ENCODE results near the gene POLK.
A peak's percentile ranks its signal among the peaks of the same experiment; 100 is the strongest.
"Not testable (repeated sequence)": the region's sequence is repeated elsewhere in the genome, so short reads cannot be mapped to it uniquely, and the experiment has no call there.

The POLK gene

DNA sequence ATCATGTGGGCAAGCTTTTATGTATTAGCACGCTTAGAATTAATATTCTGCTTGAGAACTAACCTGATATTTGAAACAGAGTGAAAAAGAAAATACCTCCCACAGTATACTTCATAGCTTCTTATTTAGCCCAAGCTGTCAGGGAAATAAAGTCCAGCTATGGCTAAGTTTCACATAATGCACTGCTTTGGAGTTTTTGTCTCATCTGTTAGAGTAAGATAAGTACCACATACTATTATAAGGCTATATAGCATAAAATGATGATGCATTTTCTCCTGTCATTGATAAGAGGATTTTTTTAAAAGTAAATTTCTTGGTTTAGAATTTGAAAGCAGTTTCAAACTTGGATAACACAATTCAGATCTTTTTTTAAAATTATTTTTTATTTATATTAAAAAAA is 97.2 kb downstream of the POLK start:
- FAIRE-seq (no peak), DNase-seq (ENCODE audit: low spot score) (no peak)

DNA sequence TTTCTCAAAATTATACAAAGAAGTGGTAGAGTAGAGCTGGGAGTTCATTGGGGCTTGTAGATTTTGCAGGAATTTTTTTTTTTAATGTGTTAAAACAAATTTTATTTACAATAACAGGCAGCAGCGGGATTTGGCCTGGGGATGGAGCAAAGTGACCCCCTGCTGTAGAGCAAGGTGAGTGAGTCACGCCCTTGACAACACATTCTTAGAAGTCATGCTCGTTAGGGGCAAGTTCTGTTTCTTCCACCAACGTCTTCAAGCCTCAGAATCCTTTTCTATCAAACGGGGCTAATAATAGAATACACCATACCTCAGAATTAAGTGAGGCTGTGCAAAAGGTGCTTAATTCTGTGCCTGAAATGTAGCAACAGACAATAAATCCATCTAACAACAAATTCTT is 98.5 kb downstream of the POLK start:
- DNase-seq (ENCODE audit: low spot score) (no peak), FAIRE-seq (no peak)

DNA sequence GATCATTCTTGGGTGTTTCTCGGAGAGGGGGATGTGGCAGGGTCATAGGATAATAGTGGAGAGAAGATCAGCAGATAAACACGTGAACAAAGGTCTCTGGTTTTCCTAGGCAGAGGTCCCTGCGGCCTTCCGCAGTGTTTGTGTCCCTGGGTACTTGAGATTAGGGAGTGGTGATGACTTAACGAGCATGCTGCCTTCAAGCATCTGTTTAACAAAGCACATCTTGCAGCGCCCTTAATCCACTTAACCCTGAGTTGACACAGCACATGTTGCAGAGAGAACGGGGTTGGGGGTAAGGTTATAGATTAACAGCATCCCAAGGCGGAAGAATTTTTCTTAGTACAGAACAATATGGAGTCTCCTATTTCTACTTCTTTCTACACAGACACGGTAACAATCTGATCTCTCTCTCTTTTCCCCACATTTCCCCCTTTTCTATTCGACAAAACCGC is 99.2 kb downstream of the POLK start:
- not testable (repeated sequence) for DNase-seq (ENCODE audit: low spot score); FAIRE-seq

DNA sequence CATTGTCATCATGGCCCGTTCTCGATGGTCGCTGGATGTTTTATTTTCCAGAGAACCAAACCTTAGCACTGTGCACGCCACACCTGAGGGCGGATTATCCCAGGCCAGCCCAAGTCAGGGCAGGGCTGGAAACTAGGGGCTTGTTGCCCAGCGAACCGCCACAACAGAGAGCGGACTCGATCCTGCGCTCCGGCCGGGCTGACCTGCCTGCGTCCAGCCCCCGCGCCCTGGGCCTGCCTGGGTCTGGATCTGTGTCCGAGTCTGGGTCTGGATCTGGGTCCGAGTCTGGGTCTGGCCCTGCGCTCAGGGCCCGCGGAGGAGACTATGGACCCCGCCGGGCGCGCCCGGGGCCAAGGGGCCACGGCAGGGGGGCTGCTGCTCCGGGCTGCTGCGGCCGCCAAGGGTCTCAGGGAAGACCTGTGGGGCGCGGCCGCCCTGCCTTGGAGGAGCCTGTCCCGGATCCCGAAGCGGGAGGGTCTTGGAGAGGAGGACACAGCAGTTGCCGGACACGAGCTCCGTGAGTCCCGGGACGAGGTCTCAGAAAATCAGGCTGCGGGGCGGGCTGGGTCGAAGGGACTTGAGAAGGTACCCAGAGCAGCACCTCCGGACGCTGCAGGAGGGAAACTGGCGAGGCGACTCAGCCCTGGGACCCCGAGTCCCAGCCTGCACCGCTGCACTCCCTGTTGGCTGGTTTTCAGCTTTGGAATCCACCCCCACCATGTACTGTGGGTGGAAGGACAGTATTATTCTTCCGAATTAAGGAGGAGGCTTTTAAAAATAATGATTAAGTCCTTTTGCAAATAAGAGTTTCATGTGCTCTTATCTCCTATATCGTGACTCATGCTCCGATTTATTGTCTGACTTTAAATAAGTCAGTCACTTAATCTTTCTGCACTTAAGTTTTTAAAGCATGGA is 99.9 kb downstream of the POLK start, which contains the start of gene ANKDD1B:
ANKDD1B (plus strand) TSS at position 143 of the 915 bp plus-strand sequence; CDS start at position 325, 182 bp downstream.
- FAIRE-seq (no peak), DNase-seq (ENCODE audit: low spot score) (no peak)

DNA sequence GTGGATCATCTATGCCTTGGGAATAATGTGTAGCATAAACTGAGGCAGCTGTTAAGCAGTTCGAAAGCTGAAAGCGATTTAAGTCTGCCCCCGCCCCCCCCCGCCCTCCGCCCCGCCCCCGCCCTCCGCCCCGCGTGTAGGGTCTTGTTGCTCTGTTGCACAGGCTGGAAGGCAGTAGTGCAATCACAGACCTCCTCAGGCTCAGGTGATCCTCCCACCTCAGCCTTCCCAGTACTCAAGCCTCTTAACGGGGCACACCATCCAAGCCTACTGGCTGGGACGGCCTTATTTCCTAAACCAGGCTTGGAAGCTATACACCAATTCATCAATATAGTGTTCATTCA is 100.5 kb downstream of the POLK start:
- DNase-seq (ENCODE audit: low spot score), result no peak
- FAIRE-seq, result no peak

DNA sequence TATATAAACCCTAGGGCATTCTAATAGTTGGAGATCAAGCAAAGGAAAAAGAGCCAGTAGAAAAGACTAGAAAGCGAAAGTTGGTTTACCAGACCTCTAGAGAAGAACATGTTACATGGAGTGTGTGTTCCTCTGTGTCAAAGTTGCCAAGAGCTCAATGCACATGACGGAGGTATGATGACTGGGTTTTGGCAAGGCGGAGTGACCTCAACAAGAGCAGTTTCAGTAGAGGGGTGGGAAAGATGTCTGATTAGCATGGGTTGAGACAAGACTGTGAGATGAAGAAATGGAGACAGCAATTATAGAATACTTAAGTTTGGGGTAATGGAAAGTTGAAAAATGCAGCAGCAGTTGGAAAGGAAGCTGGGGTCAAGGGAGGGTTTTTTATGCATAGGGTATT is 101.2 kb downstream of the POLK start:
- no peak for DNase-seq (ENCODE audit: low spot score)
- FAIRE-seq, result no peak

DNA sequence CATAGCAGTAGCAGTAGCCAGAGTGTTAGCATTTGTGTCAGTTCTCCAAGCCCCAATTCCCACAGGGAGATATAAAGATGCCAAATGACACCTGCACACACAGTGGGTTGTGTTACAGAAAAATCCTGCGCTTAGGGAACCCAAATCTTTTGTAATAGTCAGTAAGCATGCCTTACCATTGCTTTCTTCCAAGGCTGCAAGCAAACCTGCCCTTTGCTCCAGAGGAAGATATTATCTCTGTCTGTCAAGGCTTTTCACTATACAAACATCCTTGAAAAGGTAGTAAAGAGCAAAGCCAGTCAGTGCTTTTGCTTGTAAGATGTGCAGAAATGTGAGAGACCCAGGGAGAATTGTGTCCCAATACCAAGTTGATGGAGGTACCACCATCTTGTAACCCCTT is 102.5 kb downstream of the POLK start:
- DNase-seq (ENCODE audit: low spot score) (no peak), FAIRE-seq (no peak)

DNA sequence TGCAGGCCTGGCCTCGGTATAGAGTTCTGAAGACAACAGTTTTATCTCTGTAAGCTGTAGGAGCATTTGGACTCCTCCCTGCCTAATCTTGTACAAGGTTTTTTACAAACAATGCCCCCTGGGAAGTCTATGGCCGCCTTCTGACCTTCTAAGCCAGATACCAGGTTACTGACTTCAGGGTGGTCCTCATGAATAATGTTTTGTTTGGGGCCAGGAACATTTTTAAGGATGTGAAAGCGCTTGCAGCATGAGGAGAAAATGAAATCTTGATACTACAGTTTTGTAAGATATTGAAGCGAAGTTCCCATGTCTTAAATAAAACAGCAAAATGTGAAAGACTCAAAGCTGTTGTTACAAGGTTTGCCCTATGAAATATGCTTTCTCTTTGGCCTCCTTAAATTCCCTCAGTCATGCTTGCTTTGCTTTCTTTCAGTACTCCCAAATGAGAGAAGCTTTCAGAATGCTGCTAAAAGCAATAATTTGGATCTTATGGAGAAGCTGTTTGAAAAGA is 104.7 kb downstream of the POLK start:
- DNase-seq (ENCODE audit: low spot score) (no peak), FAIRE-seq (no peak)

DNA sequence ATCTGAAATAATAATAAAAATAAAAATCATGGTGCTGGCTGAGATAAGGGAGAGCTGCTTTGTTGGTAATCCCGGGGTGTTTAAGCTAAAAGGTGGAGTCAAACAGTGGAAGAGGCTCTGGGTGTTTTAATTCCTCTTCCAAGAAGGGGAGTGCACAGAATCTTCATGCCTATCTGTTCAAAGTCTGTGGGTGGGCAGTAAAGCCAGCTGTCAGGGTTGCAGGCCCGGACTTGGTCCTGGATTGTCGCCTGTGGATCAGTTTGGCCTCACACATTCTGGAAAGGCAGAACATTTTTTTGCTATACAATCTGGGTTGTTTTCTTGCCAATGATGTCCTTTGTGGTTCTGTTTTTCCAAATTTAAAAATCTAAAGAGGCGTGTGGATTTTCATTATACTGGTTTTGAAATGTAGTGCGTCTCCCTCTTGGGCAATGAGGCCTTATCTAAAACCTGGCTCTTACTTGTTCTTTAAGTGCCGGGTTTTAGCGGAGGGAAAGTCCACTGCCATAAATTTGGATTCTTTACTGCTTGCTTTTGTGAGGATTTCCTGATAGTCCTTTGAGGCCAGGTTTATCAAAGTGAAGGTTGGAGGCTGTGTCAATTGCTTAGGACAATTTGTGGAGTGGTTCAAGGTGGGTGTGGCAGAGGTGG is 105.4 kb downstream of the POLK start:
- FAIRE-seq, result no peak
- no peak for DNase-seq (ENCODE audit: low spot score)

DNA sequence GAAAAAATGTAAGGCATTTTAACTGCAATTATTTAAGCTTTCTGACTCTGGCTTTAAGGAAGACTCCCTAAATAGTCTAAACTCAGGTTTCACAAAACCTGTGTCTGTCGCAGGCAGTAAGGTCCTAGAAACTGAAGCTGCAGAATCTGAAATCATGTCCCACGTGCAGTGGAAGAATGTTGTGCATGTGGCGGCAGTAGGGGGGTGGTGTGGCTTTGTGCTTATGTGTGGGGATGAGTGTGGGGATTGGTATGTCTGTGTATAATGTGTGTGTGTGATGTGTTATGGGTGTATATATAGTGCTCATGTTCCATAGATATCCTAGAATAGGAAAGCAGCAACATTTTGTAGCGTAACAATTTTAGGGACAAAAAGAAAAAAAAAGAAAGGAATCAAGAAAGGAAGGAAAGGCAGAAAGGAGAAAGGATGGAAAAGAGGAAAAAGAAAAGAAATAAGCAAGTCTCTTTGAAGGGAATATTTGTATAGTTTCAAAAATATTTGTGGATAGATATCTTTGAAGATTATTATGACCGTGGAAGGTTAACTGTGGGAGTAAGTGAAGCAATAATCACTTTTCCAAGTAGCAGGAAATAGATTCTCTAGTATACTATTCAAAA is 106.2 kb downstream of the POLK start:
- no peak for DNase-seq (ENCODE audit: low spot score)
- FAIRE-seq, result no peak

DNA sequence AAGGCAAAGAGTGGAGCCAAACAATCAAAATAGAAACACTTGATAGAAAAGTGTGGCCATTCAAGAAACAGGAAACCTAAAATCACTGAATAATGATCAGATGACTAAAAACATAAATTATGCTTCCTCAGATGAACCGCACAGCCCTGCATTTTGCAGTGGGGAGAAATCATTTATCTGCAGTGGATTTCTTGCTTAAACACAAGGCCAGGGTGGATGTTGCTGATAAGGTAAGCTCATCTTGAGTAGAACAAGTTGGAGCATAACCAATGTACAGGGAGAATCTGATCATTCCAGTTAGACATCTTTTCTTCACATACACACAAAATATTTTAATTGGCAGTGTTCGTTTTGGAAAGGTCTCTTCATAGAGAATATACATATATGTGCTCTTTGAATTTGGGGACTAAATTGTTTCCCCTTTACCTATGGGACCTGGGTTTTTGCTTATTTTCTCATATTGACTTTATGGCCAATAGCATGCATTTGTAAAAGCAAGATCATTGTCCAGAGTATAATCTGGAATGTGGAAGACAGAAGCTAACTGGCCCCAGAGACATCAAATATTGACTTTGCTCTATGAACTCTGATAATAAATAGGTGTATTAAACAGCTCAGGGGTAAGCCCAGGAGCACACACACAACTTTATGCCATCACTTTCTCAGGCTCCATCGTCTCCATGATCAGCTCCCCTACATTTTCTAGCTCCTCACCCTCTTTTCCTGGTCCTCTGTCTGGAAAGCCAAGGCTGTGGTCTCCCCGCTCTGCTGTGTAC is 108.7 kb downstream of the POLK start:
- DNase-seq (ENCODE audit: low spot score), result no peak
- FAIRE-seq, result no peak

DNA sequence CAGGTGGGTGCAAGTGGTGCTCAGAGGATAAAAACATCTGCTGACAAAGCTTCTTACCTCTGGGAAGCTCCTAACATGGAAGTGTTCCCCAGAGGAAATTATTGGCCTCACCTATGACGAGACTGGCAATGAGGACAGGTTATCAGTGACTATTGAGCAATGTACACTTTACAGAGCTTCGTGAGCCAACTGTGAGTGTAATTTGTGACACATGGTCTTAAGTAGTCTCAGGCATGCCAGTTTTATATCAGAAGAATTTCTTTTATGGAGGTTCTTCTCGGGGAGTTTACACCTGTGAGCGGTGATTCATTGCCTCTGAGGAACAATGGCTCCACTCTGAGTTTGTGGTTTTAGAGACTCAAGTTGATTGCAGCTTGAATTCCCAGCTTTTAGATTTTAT is 110.9 kb downstream of the POLK start:
- DNase-seq (ENCODE audit: low spot score) (no peak), FAIRE-seq (no peak)

DNA sequence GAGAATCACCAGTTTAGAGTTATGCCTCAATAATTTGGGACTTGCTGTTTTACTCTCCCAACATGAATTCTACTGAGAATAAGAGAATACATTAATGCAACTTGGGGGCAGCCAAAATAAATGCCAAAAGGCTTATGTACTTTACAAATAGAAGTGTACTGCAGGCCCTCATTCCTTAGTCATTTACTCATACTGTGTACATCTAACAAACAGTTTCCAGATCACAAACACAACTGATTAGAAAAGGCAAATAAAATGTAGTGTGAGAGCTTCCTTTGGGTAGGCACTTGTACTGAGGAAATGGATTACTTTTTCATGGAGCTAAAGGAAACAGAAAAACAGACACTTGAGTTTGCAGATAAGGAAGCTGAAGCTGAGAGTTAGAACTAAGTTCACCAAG is 112.2 kb downstream of the POLK start:
- FAIRE-seq, result no peak
- DNase-seq (ENCODE audit: low spot score), result no peak

DNA sequence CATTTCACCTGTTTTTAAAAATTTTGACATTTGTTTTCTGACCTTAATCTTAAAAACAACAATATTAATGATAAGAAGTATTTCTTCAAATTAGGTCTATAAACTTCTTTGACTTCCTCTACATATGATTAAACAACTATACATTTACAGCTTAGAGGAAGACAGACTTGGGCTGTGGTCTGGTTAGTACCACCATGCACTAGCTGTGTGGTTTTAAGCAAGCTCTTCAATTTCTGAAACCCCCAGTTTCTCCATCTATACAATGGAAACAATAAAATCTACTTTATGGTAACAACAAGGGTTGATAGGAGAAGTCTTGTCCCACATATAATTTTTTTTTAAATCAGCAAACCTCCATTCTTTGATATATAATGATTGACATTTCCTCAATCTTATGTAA is 115.3 kb downstream of the POLK start:
- no peak for FAIRE-seq

DNA sequence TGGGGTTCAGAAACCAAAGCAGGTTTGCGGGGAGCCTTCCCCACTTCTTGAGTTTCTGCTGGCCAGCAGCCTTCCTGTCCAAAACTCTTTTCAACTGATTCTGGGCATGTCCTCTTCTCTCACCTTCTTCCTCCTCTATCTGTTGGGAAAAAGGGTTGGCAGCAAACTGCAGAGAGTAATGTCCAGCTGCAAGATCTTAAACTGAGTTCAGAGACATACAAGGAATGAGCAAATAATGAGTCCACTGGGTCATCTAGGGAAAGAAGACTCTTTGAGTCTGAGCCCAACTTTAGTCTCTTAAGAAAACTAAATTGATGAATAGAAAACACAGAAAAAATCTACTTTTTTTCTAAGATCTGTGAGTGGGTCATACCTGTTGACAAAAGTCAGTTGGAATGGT is 116.1 kb downstream of the POLK start:
- FAIRE-seq, result no peak
- no peak for DNase-seq (ENCODE audit: low spot score)

More for the DNA sequence above, 115.3 kb downstream of the POLK start:
- DNase-seq (ENCODE audit: low spot score), result no peak

DNA sequence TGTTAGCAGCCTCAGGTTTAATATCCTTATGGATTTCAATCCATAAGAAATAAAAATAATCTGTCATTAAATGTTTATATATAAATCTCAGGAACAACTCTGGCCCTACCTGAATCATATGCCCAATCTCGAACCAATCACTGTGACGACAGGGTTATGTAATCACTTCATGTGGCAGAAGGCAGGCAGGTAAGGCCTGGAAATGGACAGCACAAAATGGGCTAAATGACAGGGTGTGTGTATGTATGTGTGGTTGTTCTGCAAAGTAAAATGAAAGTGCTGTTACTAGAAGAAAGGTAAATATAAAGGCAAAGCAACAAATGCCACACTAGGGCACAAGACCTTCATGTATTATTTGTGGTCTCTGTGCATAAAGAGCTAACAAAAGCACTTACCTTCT is 119.2 kb downstream of the POLK start:
- no peak for DNase-seq (ENCODE audit: low spot score)
- no peak for FAIRE-seq

DNA sequence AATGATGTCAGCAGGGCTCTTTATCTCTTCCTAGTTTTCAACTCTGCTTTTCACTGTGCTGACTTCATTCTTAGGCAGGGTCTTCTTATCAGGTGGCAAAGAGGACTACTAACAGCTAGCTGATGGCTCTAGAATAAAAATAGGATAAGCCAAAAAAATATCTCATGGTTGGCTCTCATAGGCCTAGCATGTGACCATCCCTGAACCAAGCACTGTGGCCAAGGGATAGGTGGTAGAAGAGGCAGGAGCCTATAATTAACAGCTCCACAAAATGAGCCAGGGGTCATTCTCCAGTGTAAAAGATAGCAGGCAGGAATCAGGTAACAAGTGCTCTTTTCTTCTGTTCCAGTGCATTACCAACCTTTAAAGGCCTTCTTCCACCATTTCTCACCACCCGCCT is 120.6 kb downstream of the POLK start:
- DNase-seq (ENCODE audit: low spot score) (no peak), FAIRE-seq (no peak)

DNA sequence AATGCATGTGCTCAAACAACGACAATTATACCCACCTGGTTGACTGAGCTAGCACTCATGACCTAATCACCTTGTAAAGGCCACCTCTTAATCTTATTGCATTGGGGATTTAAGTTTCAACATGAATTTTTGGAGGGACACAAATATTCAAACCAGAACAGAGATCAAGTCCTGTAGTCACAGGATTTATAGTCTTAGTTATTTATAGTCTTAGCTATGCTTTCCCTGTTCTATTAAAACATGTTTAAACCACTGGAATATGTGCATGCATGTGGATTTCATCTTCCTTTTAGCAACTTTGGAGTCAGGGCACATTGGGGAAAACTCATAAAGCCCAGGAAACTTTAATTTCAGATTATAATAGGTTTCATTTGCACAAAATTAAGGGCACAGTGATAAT is 126.3 kb downstream of the POLK start:
- no peak for FAIRE-seq
- no peak for DNase-seq (ENCODE audit: low spot score)

DNA sequence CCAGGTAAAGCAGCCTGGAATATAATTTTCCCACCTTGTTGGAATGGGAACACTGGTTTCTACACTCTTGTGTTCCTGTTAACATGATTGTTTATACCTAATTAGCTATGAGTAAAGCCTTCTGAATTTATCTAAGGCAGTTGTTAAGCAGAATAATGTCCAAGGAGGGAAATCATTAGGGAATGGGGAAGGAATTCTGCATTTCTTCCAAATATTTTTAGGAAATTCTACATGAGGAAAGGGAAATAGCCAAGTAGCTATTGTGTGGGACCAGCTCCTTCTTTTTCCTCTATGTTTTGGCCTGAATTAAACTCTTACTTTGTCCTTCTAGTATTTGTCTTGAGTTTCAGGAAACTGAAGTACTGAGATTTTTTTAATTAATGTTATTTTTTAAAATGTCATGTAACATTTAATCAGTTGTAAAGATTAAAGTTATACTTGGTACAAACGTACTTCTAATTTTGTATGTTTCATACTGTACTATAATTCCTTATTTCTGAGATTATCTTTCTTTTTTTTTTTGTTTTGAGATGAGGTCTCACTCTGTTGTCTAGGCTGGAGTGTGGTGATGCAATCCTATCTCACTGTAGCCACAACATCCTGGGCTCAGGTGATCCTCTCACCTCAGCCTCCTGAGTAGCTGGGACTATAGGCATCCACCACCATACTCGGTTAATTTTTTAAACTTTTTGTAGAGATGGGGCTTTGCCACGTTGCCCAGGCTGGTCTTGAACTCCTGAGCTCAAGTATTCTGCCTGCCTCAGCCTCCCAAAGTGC is 128.0 kb downstream of the POLK start:
- no peak for FAIRE-seq
- DNase-seq (ENCODE audit: low spot score), result no peak

DNA sequence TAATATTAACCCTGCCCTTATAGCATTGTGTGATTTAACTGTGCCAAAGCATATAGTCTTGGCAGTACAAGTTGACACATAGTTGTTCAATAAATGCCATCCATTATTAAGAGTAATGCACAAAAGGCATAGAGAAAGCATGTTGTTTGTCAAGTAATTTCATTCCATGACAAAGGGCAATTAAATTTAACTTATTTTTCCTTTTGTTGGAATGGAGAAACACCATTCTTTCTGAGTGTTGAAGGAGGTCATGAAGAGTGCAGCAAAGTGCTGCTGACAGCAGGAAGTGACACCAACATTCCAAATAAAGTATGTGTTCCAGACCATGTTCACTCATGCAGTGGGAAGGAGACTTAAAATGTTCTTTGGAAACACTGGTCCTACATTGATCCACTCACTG is 128.7 kb downstream of the POLK start:
- FAIRE-seq, result peak; percentile 85
- peak; percentile 68 for DNase-seq (ENCODE audit: low spot score)

DNA sequence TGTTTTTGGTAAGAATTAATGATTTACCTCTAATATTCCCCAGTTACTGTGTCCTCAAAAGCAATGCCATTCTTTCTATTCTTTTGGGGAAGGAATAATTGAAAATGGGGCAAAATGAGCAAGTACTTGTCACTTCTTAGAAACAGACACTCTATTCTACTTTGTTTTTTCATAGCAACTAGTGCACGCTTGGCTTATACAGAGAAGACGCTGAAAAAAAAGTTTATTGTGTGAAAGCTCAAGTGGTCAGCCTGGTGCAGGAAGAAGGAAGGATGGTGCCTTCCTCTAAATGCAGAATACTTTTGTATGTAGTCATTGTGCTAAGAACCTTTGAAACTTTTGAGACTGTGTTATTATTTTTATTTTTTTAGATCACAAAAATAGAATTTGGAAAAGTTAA is 129.1 kb downstream of the POLK start:
- no peak for FAIRE-seq

More for the DNA sequence above, 129.1 kb downstream of the POLK start:
- DNase-seq (ENCODE audit: low spot score), result no peak

All from RCC 7860 (cell line).